ENCODE data around the gene JARID2. TPM values are rescaled to one million over a fixed set of nuclear protein-coding genes. Genes with fewer than 3 reads are reported as not detected.

Gene JARID2
- polyA plus RNA-seq, 1 of the 3 experiments (the other 2 are of a cell fraction) = 3.4 TPM

GRCh38 chr6:15402406-15403045 is 156.7 kb downstream of the JARID2 start:
- peaks cover 16 to 34% of the 10 kb centered on the region in 2 experiments; a peak in 3 of 4 replicates for H3K4me1 ChIP-seq (ENCODE audit: control insufficient read depth in 1 of 2, insufficient read depth in 2 of 2, low read depth in 1 of 2, low read length in 1 of 2)
- H2AFZ ChIP-seq (ENCODE audit: low read depth) = no peak overlapping the region
- no peak for TF ChIP-seq REST (IDR thresholded peaks at IDR 0.05; ENCODE audit: low read depth, low read length)
- no peak for TF ChIP-seq RFX5 (IDR thresholded peaks at IDR 0.05; ENCODE audit: low read length)
- no peak for TF ChIP-seq SIN3A (IDR thresholded peaks at IDR 0.05; ENCODE audit: borderline replicate concordance, low read depth, low read length)
- no peak for TF ChIP-seq TEAD4 (IDR thresholded peaks at IDR 0.05; ENCODE audit: borderline replicate concordance, insufficient read depth)
- no peak for TF ChIP-seq GATA2 (CRISPR knock-in tag; IDR thresholded peaks at IDR 0.05)
- no peak for TF ChIP-seq MAX (IDR thresholded peaks at IDR 0.05; ENCODE audit: low read depth)
- no peak for TF ChIP-seq USF1 (IDR thresholded peaks at IDR 0.05; ENCODE audit: borderline replicate concordance, low read depth)
- TF ChIP-seq EZH2phosphoT487 (IDR thresholded peaks at IDR 0.05; ENCODE audit: borderline replicate concordance, low read depth) = no peak
- TF ChIP-seq MXI1 (IDR thresholded peaks at IDR 0.05; ENCODE audit: low read depth, low read length) = no peak
- no peak for TF ChIP-seq ZBTB33 (IDR thresholded peaks at IDR 0.05; ENCODE audit: borderline replicate concordance, low read depth)
- peaks cover 15% of the 10 kb centered on the region for H3K79me2 ChIP-seq (ENCODE audit: insufficient read depth)
- no peak overlapping the region for H3K4me2 ChIP-seq
- no peaks in the 10 kb centered on the region; the same call in 1 of the 2 replicates for H4K20me1 ChIP-seq (ENCODE audit: insufficient read depth)
- H3K27me3 ChIP-seq (ENCODE audit: insufficient read depth) = no peaks in the 10 kb centered on the region
- WGBS (ENCODE audit: low lambda C conversion rate) = 95% methylated on average over 9 of the region's 9 CpGs
- H3K4me3 ChIP-seq (ENCODE audit: low read depth in 2 of 2, low read length in 1 of 2) = no peak overlapping the region
- H3K36me3 ChIP-seq (replicated peaks in 1 of 2; ENCODE audit: control insufficient read depth in 1 of 2, insufficient read depth in 2 of 2, low read length in 1 of 2) = no peaks in the 10 kb centered on the region
- no peaks in the 10 kb centered on the region for H3K9me3 ChIP-seq
- no peak for DNase-seq
- no peak overlapping the region for H3K27ac ChIP-seq (ENCODE audit: low read depth in 2 of 2, low read length in 1 of 2)
- H3K9ac ChIP-seq = no peak overlapping the region
- no peaks in the 10 kb centered on the region for H3K9me2 ChIP-seq
- ChIA-PET CTCF (interaction anchor here (0.7 to 1.5 kb wide), 3 partner anchors 12 to 18 kb away, joined by 3 read pairs; no protein-coding TSS in a partner anchor), POLR2A (no interaction called here)
- H3F3A ChIP-seq (replicated peaks; ENCODE audit: insufficient read depth) = no peaks in the 10 kb centered on the region

Data from SK-N-SH (cell line).